ENCODE results near the gene CYP19A1.

The CYP19A1 gene

GRCh38 chr15:51172193-51172592 is 166.2 kb downstream of the CYP19A1 start:
- no peak for DNase-seq

- no peak for DNase-seq
These were observed 166.8 kb downstream of the CYP19A1 start for GRCh38 chr15:51171634-51171932.

- DNase-seq: no peak
These were observed 167.3 kb downstream of the CYP19A1 start for GRCh38 chr15:51170882-51171633.

- no peak for DNase-seq
These were observed 169.7 kb downstream of the CYP19A1 start for GRCh38 chr15:51168700-51169099.

- DNase-seq: no peak
These were observed 174.6 kb downstream of the CYP19A1 start for GRCh38 chr15:51163843-51164242.

GRCh38 chr15:51162865-51163762 is 175.3 kb downstream of the CYP19A1 start:
- peak; percentile 52 for DNase-seq

- DNase-seq: no peak
These were observed 176.7 kb downstream of the CYP19A1 start for GRCh38 chr15:51161491-51162220.

GRCh38 chr15:51160484-51160883 is 177.9 kb downstream of the CYP19A1 start:
- no peak for DNase-seq
